ENCODE measurements around the gene IL1RAP. TPM values are rescaled to one million over a fixed set of nuclear protein-coding genes. Genes with fewer than 3 reads are reported as not detected.

The IL1RAP gene
- total and polyA plus RNA-seq, 7 donors = 0.70 to 6.3 (median 4.0) TPM

DNA sequence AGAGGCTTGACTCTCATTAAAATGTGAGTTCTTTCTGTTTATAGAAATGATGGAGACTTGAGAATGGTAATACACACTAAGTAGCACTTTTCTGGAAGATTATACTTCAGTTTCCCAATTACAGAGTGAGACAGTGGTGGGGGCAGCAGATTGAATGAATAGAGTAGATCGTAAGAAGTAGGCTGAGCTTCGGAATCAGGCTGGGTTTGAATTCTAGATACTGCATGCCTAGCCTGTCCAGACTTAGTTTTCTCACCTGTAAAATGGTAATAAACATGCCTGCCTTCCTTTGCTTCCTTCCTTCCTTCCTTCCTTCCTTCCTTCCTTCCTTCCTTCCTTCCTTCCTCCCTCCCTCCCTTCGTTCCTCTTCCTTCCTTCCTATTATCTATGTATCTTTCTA is 8.1 kb downstream of the IL1RAP start:
- intact Hi-C loops (cut with DNase I) = no loop called here
- no peak overlapping the region for H3K4me3 ChIP-seq
- no peaks in the 10 kb centered on the region for H3K9me3 ChIP-seq
- no peaks in the 10 kb centered on the region for H3K27me3 ChIP-seq (ENCODE audit: insufficient read depth in 3 of 3, low read length in 2 of 3)
- TF ChIP-seq, protein P1, sequence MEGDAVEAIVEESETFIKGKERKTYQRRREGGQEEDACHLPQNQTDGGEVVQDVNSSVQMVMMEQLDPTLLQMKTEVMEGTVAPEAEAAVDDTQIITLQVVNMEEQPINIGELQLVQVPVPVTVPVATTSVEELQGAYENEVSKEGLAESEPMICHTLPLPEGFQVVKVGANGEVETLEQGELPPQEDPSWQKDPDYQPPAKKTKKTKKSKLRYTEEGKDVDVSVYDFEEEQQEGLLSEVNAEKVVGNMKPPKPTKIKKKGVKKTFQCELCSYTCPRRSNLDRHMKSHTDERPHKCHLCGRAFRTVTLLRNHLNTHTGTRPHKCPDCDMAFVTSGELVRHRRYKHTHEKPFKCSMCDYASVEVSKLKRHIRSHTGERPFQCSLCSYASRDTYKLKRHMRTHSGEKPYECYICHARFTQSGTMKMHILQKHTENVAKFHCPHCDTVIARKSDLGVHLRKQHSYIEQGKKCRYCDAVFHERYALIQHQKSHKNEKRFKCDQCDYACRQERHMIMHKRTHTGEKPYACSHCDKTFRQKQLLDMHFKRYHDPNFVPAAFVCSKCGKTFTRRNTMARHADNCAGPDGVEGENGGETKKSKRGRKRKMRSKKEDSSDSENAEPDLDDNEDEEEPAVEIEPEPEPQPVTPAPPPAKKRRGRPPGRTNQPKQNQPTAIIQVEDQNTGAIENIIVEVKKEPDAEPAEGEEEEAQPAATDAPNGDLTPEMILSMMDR (IDR thresholded peaks at IDR 0.05) = no peak
- WGBS, 3 donors = 86 to 92% (median 89%) methylated on average over 3 of the region's 3 CpGs
- no peak for DNase-seq
- no peak for ATAC-seq
- no peak overlapping the region for H3K27ac ChIP-seq
- H3K36me3 ChIP-seq (ENCODE audit: insufficient read depth in 1 of 2, low read depth in 1 of 2) = no peaks in the 10 kb centered on the region
- H3K4me1 ChIP-seq = no peaks in the 10 kb centered on the region

DNA sequence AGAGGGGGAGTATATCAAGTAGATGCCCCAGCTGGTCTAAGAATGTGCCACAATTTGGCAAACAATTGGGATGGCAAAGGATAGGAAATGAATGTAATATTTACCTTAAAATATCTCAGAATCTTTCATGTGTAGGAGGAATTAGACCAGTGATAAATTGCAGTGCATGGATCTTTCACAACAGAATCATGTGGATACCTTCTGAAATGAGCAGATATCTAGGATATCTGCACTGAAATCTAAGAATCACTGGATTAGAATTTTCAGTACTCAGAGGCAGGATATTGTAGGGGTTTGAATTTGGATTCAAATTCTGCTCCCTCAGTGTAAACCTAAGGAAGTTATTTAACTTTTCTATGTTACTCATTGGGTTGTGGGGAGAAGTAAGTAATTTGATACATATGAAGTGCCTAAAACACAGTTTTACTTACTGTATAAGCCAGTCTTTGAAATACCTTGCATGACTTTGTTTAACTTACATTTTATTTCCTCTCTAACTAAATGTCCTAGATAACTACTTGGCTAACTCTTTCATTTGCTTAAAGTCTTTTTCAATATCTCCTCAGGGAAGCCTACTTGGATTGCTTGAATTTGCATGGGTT is 8.8 kb downstream of the IL1RAP start:
- Histone ChIP-seq H3K27ac (no peak overlapping the region), H3K4me3 (no peak overlapping the region), H3K4me1 (no peaks in the 10 kb centered on the region), H3K27me3 (ENCODE audit: insufficient read depth in 3 of 3, low read length in 2 of 3) (no peaks in the 10 kb centered on the region), H3K36me3 (ENCODE audit: insufficient read depth in 1 of 2, low read depth in 1 of 2) (no peaks in the 10 kb centered on the region), H3K9me3 (no peaks in the 10 kb centered on the region)
- DNase-seq (no peak), ATAC-seq (no peak)
- TF ChIP-seq, protein P1 (IDR thresholded peaks at IDR 0.05) = no peak
- intact Hi-C loops (cut with DNase I) = no loop called here

DNA sequence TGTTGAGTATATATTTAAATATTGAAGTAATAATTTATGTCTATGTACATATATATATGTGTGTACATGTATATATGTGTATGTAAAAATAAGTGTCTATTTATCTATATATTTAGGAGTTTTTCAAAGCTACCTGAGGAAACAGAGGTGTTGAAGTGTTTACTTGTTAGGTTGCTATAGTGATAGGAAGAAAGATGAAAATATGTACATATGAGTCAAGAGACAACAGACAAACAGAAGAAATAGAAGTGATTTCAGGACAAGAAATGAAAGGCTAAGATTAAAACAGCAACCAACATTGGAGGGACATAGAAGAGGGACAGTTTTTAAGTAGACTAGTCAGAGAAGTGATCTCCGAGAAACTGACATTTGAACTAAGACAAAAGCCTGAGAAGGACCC is 11.1 kb downstream of the IL1RAP start:
- Histone ChIP-seq H3K4me3 (no peak overlapping the region), H3K36me3 (ENCODE audit: insufficient read depth in 1 of 2, low read depth in 1 of 2) (no peaks in the 10 kb centered on the region), H3K9me3 (no peaks in the 10 kb centered on the region), H3K27ac (no peak overlapping the region), H3K4me1 (no peaks in the 10 kb centered on the region), H3K27me3 (ENCODE audit: insufficient read depth in 3 of 3, low read length in 2 of 3) (no peaks in the 10 kb centered on the region)
- ATAC-seq (no peak), DNase-seq (no peak)
- intact Hi-C loops (cut with DNase I) = no loop called here
- TF ChIP-seq, protein P1 (IDR thresholded peaks at IDR 0.05) = no peak
- 97 to 100% (median 97%) methylated on average over 1 of the region's 1 CpG for WGBS, 3 donors

DNA sequence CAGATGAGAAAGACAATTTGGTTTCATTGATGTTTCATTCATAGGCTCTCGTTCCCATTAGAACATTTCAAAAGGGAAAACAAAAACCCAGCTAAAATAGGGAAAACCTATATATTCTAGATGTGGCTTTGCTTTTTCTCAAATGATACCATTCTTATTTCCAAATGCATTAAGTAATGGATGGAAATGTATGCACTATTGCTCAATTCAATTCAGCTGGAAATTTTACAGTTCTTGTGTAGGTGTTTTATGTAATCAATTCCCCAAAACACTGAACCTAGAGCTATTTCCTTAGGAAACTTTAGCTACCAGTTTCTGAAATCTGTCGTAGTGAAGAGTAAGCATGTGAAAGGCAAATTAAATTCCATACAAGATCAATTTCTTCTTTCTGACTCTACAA is 11.7 kb downstream of the IL1RAP start:
- ATAC-seq (no peak), DNase-seq (no peak)
- intact Hi-C loops (cut with DNase I) = no loop called here
- H3K9me3 ChIP-seq = no peaks in the 10 kb centered on the region
- H3K27me3 ChIP-seq (ENCODE audit: insufficient read depth in 3 of 3, low read length in 2 of 3) = no peaks in the 10 kb centered on the region
- TF ChIP-seq, protein P1 (IDR thresholded peaks at IDR 0.05) = no peak
- H3K4me3 ChIP-seq = no peak overlapping the region
- no peaks in the 10 kb centered on the region for H3K4me1 ChIP-seq
- 86 to 93% (median 88%) methylated on average over 2 of the region's 2 CpGs for WGBS, 3 donors
- no peaks in the 10 kb centered on the region for H3K36me3 ChIP-seq (ENCODE audit: insufficient read depth in 1 of 2, low read depth in 1 of 2)
- no peak overlapping the region for H3K27ac ChIP-seq
